ENCODE data around the gene TANC1. TPM values are rescaled to one million over a fixed set of nuclear protein-coding genes. Genes with fewer than 3 reads are reported as not detected.

TANC1 gene
- total RNA-seq, 2 donors from 2014 or later: 35.1 to 44.5 TPM

- no peak for DNase-seq (ENCODE audit: low spot score)
- intact Hi-C loops (cut with DNase I): no loop called here
Measured at GRCh38 chr2:159213296-159213695, 244.9 kb downstream of the TANC1 start.

- DNase-seq (ENCODE audit: low spot score): no peak
- intact Hi-C loops (cut with DNase I): no loop called here
Measured at GRCh38 chr2:159214325-159214865, 246.0 kb downstream of the TANC1 start.

- DNase-seq (ENCODE audit: low spot score): no peak
- intact Hi-C loops (cut with DNase I): no loop called here
Measured at GRCh38 chr2:159215116-159215515, 246.7 kb downstream of the TANC1 start.

- intact Hi-C loops (cut with DNase I): no loop called here
- no peak for DNase-seq (ENCODE audit: low spot score)
Measured at GRCh38 chr2:159217676-159218075, 249.2 kb downstream of the TANC1 start.

- no peak for DNase-seq (ENCODE audit: low spot score)
- intact Hi-C loops (cut with DNase I): no loop called here
Measured at GRCh38 chr2:159218389-159218788, 249.9 kb downstream of the TANC1 start.

GRCh38 chr2:159219394-159219998, 251.1 kb downstream of the TANC1 start:
- intact Hi-C loops (cut with DNase I): no loop called here
- no peak for DNase-seq (ENCODE audit: low spot score)

GRCh38 chr2:159224061-159224813, 255.8 kb downstream of the TANC1 start:
- intact Hi-C loops (cut with DNase I): no loop called here
- DNase-seq (ENCODE audit: low spot score): no peak

GRCh38 chr2:159225025-159226016, 256.9 kb downstream of the TANC1 start:
- intact Hi-C loops (cut with DNase I): no loop called here
- DNase-seq (ENCODE audit: low spot score): no peak

- intact Hi-C loops (cut with DNase I): no loop called here
- no peak for DNase-seq (ENCODE audit: low spot score)
Measured at GRCh38 chr2:159226059-159226461, 257.6 kb downstream of the TANC1 start.

GRCh38 chr2:159226608-159227385, 258.4 kb downstream of the TANC1 start:
- no peak for DNase-seq (ENCODE audit: low spot score)
- intact Hi-C loops (cut with DNase I): no loop called here

GRCh38 chr2:159227467-159227866, 259.0 kb downstream of the TANC1 start:
- intact Hi-C loops (cut with DNase I): no loop called here
- DNase-seq (ENCODE audit: low spot score): no peak

- DNase-seq (ENCODE audit: low spot score): no peak
- intact Hi-C loops (cut with DNase I): no loop called here
Measured at GRCh38 chr2:159228081-159228581, 259.7 kb downstream of the TANC1 start.

- DNase-seq (ENCODE audit: low spot score): no peak
- intact Hi-C loops (cut with DNase I): no loop called here
Measured at GRCh38 chr2:159229476-159230144, 261.2 kb downstream of the TANC1 start.

GRCh38 chr2:159230145-159230877, 261.9 kb downstream of the TANC1 start:
- intact Hi-C loops (cut with DNase I): no loop called here

GRCh38 chr2:159232456-159233170, 264.2 kb downstream of the TANC1 start:
- DNase-seq (ENCODE audit: low spot score): no peak
- intact Hi-C loops (cut with DNase I): no loop called here

More at GRCh38 chr2:159230145-159230877, 261.9 kb downstream of the TANC1 start:
- DNase-seq (ENCODE audit: low spot score): no peak

- DNase-seq (ENCODE audit: low spot score): no peak
- intact Hi-C loops (cut with DNase I): no loop called here
Measured at GRCh38 chr2:159234868-159235267, 266.4 kb downstream of the TANC1 start.

GRCh38 chr2:159243529-159243928, 275.1 kb downstream of the TANC1 start:
- DNase-seq (ENCODE audit: low spot score): no peak
- intact Hi-C loops (cut with DNase I): no loop called here

Data from posterior vena cava (tissue), 2 donors.